Measurements from ENCODE around the gene ATXN10.

The ATXN10 gene

GRCh38 chr22:45891021-45891421 is 219.4 kb downstream of the ATXN10 start:
- DNase-seq (ENCODE audit: low read depth): no peak

DNA sequence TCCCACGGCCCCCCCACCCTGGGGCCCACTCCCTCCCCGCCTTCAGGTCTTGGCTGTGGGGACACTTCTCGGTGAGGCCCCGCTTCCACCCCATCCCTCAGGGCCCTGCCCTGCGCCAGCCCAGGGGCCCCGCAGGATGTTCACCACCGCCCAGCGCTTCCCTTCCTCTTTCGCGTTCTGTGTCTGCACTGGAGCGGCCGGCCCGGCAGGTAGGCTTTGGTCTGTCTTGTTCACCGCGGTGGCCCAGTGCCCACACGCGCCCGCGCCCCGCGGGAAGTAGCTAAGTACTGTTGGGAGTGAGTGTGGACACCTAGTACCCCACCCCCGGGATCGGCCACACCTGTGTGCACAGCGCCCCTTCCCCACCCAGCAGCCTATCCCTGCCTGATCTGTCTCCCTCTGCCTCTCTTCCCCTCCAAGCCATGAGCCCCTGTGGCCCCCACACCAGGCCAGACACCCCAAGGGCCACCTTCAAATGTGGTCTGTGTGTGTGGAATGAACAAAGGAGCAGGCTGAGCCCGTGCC is 219.9 kb downstream of the ATXN10 start:
- no peak for DNase-seq (ENCODE audit: low read depth)

DNA sequence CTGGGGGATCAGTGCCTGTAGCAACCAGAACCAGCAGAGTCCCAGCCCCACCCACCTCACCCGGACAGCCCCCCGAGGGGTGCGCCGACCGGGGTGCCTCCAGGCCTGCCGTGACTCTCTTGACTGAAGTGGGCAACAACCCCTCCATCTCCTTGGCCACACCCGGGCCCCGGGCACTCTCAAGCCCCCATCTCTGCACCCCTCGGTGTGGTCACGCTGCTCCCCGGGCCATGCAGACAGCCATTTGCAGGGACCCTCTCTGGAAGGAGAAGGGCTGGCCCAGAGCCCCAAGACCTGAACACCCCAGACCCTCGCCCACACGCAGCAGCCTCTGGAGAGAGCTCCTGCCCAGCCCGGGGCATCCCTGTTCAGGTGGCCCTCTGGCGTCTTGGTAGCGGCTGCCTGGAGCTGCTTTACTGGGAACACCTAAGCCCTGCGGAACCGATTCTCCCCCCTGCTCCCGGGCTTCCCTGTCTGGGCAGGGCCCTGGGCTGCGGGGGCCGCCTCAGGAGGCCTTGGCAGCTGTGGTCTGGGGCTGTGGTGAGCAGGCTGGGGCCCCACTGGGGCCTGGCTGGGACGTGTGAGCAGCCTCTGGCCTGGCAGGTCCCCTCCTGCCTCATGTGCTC is 220.5 kb downstream of the ATXN10 start:
- no peak for DNase-seq (ENCODE audit: low read depth)

DNA sequence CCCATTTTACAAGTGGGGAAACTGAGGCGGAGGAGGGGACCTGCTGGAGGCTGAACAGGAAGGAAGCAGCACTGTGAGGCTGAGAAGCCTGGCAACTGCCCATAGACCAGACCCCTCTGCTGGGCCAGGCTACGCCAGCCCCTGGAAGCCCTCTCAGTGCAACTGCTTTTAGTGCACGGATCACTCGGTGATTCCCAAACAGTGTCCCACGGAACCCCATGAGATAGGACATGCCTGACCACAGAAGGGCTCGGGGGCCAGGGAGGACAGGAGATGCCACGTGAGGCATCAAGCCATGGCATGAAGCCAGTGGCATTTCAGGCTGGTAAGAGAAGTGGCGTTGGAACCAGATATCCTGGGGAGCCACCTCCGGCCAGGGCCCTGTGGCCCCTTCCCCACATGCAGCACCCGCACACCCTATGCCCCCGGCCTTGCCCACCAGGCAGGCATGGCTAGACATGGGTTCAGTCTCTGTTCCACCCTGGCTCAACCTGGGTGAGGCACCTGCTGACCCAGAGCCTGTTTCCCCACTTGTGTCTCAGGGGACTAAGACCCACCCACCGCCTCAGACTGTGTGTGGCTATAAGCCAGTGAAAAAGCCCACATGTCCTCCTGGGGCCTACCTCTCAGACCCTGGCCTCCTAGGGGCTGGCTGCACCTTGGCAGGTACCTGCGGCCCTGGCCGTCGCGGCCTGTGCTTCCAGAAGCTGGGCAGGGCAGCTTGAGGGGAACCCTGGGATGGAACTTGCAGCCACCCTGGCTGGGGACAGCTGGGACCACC is 221.2 kb downstream of the ATXN10 start:
- DNase-seq (ENCODE audit: low read depth): no peak

DNA sequence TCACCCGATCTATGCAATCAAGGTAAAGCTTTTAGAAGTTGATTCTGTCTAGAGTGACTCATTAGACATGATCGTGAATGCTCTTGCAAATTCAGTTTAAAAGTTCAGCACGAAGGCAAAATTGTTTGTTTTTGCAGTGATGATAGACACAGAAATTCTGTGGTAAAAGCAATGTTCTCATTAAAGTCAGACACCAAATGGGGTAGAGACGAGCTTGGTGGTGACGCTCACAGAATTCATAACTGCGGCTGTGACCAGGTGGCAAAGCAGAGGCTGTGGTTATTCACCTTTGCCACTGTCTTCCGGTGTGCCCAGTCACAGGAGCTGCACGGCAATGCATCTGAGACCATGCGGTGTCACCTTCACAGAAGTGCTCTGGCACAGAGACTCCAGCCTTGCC is 221.9 kb downstream of the ATXN10 start:
- peak; percentile 72 for DNase-seq (ENCODE audit: low read depth)

Measured in iris pigment epithelial cell (primary cell).